HepG2 (cell line): Measurements from ENCODE around the gene GART. TPM values are rescaled to one million over a fixed set of nuclear protein-coding genes. Genes with fewer than 3 reads are reported as not detected.
A peak's percentile ranks its signal among the peaks of the same experiment; 100 is the strongest.

ENCODE experiments used
- ATAC-seq: fragments of 200-7000 bp; cut with Tn5 transposase; 3 replicates; pipeline ENCODE4 v1.9.1; 2020; ENCODE audit warnings: mild to moderate bottlenecking, moderate library complexity
- BruUV-seq: library from RNA; stranded (reverse); fragments of 400-500 nt; replicated peaks from 2 replicates; lab custom pipeline; 2021; lab: Mats Ljungman, UMichigan
- CTCF ChIA-PET: fragments of 300-600 bp; formaldehyde crosslinking; extraction: SDS; loops from one replicate; lab custom pipeline; 2021; ENCODE audit warnings: low total read pairs, inconsistent platforms, low intra/inter-chr PET ratio; lab: Yijun Ruan, JAX
- POLR2A ChIA-PET: fragments of 350-600 bp; sonication (Branson Sonifier 250); formaldehyde crosslinking; loops from one replicate; lab custom pipeline; 2020; ENCODE audit warnings: antibody characterized with exemption, inconsistent platforms; lab: Yijun Ruan, JAX
- DNase-seq: peaks from one replicate; pipeline ENCODE4 v3.0.0-alpha.2; 2015; ENCODE audit warnings: low spot score
- FAIRE-seq: peaks from 3 replicates; lab custom pipeline; 2011; peaks lifted over from hg19 to GRCh38; lab: Jason Lieb, UNC
- H2AFZ ChIP-seq: one replicate; pipeline ENCODE4 v1.6.1; 2011; ENCODE audit warnings: low read length, inconsistent platforms
- H3K27ac ChIP-seq: fragments of 300-600 bp; 3 replicates; pipeline ENCODE4 v1.8.0; 2011; ENCODE audit warnings: mixed run types, mild to moderate bottlenecking, mixed read lengths, low read length, inconsistent platforms; ENCODE audit not compliant: insufficient read depth; ENCODE audit errors: extremely low read length
- H3K27me3 ChIP-seq, 2 experiments: fragments of 200-600 bp in 1 of 2; 2 replicates in 1 of 2; 3 replicates in 1 of 2; pipeline versions ENCODE4 v1.6.0 to v1.8.0; 2011; ENCODE audit warnings: low read length in 2 of 2, mild to moderate bottlenecking in 2 of 2, moderate library complexity in 2 of 2, inconsistent platforms in 1 of 2; ENCODE audit not compliant: insufficient read depth in 2 of 2, control insufficient read depth in 1 of 2
- H3K36me3 ChIP-seq, 2 experiments: fragments of 200-600 bp in 1 of 2; replicated peaks in 1 of 2; 2 replicates in 1 of 2; 3 replicates in 1 of 2; pipeline versions ENCODE4 v1.5.1 to v1.8.0; 2011; ENCODE audit warnings: low read length in 2 of 2, inconsistent platforms in 1 of 2; ENCODE audit not compliant: insufficient read depth in 2 of 2, control insufficient read depth in 1 of 2
- H3K4me1 ChIP-seq: 2 replicates; pipeline ENCODE4 v1.5.1; 2012; ENCODE audit warnings: low read length, inconsistent platforms; ENCODE audit not compliant: insufficient read depth
- H3K4me2 ChIP-seq: 2 replicates; pipeline ENCODE4 v1.6.0; 2011; ENCODE audit warnings: low read depth, low read length, inconsistent platforms
- H3K4me3 ChIP-seq, 3 experiments: fragments of 200-600 bp in 1 of 3; sonication (generic), shearing (Covaris generic) in 1 of 3; replicated peaks in 1 of 3; 2 replicates each; pipeline ENCODE4 v1.5.1; 2011 to 2016; ENCODE audit warnings: low read length in 3 of 3, inconsistent platforms in 2 of 3, low read depth in 2 of 3, mild to moderate bottlenecking in 2 of 3, control low read depth in 1 of 3, mixed read lengths in 1 of 3; ENCODE audit not compliant: insufficient read depth in 1 of 3
- H3K79me2 ChIP-seq: one replicate; pipeline ENCODE4 v1.6.1; 2011; ENCODE audit warnings: low read length, inconsistent platforms; ENCODE audit not compliant: insufficient read depth
- H3K9ac ChIP-seq: 2 replicates; pipeline ENCODE4 v1.6.0; 2011; ENCODE audit warnings: mild to moderate bottlenecking, low read depth, low read length, inconsistent platforms; ENCODE audit not compliant: insufficient read depth
- H3K9me3 ChIP-seq: 2 replicates; pipeline ENCODE4 v1.5.1; 2012; ENCODE audit warnings: mild to moderate bottlenecking, low read length
- H4K20me1 ChIP-seq: 2 replicates; pipeline ENCODE4 v1.6.0; 2011; ENCODE audit warnings: inconsistent platforms, mild to moderate bottlenecking, low read length, moderate library complexity; ENCODE audit not compliant: insufficient read depth
- KDM6A ChIP-seq: IDR thresholded peaks from 2 replicates; pipeline ENCODE4 v1.6.1; 2016; ENCODE audit warnings: low read depth
- POLR2G ChIP-seq: fragments of 200-400 bp; formaldehyde crosslinking; IDR thresholded peaks from 2 replicates; pipeline ENCODE4 v1.6.1; 2018; ENCODE audit warnings: mild to moderate bottlenecking, low read depth, low read length, moderate library complexity
- SALL1 ChIP-seq: sonication (generic); formaldehyde crosslinking; IDR thresholded peaks from 2 replicates; pipeline ENCODE4 v1.8.0; 2022; ENCODE audit warnings: mild to moderate bottlenecking, missing genetic modification reagents
- SATB2 ChIP-seq: sonication (generic); formaldehyde crosslinking; IDR thresholded peaks from 2 replicates; pipeline ENCODE4 v1.5.0; 2020; ENCODE audit warnings: missing genetic modification reagents
- SMYD3 ChIP-seq: sonication (generic); formaldehyde crosslinking; IDR thresholded peaks from 2 replicates; pipeline ENCODE4 v1.8.1; 2023; ENCODE audit warnings: mild to moderate bottlenecking, missing genetic modification reagents
- TP53 ChIP-seq: sonication (generic); formaldehyde crosslinking; conservative IDR thresholded peaks from 2 replicates; pipeline ENCODE4 v1.4.0; 2020; ENCODE audit warnings: missing genetic modification reagents
- U2AF2 ChIP-seq: fragments of 200-400 bp; formaldehyde crosslinking; IDR thresholded peaks from 2 replicates; pipeline ENCODE4 v1.6.1; 2017; ENCODE audit warnings: low read depth, mild to moderate bottlenecking, low read length
- ZNF317 ChIP-seq: sonication (generic); formaldehyde crosslinking; IDR thresholded peaks from 2 replicates; pipeline ENCODE4 v1.5.0; 2020; ENCODE audit warnings: mild to moderate bottlenecking, missing genetic modification reagents
- ZNF33B ChIP-seq: sonication (generic); formaldehyde crosslinking; IDR thresholded peaks from 2 replicates; pipeline ENCODE4 v1.5.1; 2020; ENCODE audit warnings: mild to moderate bottlenecking, missing genetic modification reagents
- WGBS: methylation state at CpG from one replicate; pipeline ENCODE4 v1.1.6; 2017; ENCODE audit warnings: low lambda C conversion rate; 5-methylcytosine and 5-hydroxymethylcytosine counted together
- in situ Hi-C: cut with HindIII; loops from 2 replicates; pipeline ENCODE4 v1.10.0; 2017; ENCODE audit warnings: low pct_unique_long_range_greater_than_20kb; ENCODE audit not compliant: extremely low pct_ligation_motif_present
- intact Hi-C: fragments of 100-400 bp; cut with micrococcal nuclease; formaldehyde crosslinking; loops from one replicate; pipeline ENCODE4 v1.10.0; 2022; ENCODE audit not compliant: unreplicated experiment
- polyA plus RNA-seq, 8 experiments: library from polyadenylated mRNA; depleted of rRNA in 3 of 8; stranded (reverse) in 7 of 8; unstranded in 1 of 8; fragments of >200 nt; fragmentation: Illumina TruSeq in 4 of 8; extraction: Trizol in 4 of 8; gene quantifications; 2 replicates each; pipeline versions ENCODE4 v1.2.1 to v1.2.3, GENCODE V29; 2011 to 2016; ENCODE audit warnings: low read depth in 4 of 8, missing spikeins in 1 of 8, mixed read lengths in 1 of 8; ENCODE audit not compliant: insufficient read depth in 1 of 8
- total RNA-seq, 5 experiments: library from RNA; depleted of rRNA; stranded (reverse); fragments of >200 nt; fragmentation: Illumina TruSeq; extraction: Trizol; gene quantifications; 2 replicates each; pipeline ENCODE4 v1.2.3, GENCODE V29; 2016; ENCODE audit warnings: low read depth in 1 of 5

The GART gene
- total and polyA plus RNA-seq, 2 of the 13 experiments (the other 11 are each of a cell fraction or from before 2014, with no cell fraction given): 17.9 to 109 TPM

DNA sequence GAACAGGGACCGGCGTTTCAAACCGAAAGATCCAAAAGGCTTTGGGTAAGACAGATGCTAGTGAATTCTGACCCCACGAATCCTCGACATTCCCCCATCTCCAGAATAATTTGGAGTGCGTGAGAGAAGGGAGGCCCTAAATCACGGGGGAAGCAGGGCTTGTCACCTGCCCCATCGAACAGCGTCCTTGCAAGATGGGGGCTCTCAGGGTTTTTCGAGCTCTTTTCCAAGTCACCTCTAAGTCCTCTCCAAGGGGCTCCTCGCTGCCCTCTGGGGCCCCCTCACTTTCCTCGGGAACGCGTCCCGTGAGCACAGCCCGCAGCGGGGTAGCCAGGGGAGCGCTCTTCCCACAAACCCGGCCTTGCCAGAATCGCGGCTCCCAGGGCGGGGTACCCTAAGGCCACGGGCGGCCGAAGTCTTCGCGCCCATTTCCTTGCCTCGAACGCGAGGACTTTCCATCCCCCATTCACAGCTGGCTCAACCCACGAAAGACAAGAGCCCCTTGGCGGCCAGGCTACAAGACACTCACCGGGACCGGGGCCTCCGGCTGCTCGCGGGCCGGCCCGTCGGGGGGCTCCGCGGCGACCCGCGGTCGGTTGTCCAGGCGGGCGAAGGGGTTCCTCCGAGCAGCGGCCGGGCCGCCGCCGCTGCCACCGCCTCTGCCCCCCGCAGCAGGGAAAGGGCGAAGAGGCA is 46.0 kb upstream of the GART start (continued):
- TF ChIP-seq POLR2G: no peak

DNA sequence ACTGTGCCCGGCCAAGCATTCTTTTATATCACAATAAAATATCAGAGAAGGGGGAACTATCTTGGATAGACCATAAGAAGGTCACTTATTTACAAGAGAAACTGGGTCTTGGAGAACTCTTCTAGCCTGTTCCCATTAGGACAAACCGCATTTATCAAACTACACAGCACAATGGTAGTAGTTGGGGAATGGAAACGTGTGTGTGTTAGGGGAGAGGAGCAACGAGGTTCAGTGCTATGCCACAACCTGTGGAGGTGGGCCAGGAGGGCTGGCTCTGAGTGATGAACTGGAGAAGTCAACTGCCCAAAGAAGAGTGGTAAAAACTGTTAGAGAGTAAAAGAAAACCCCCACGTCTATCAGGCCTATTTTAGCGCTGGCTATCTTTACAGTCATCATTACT is 45.0 kb upstream of the GART start:
- 51% methylated on average over 6 of the region's 6 CpGs for WGBS
- H3K27me3 ChIP-seq: no peaks in the 10 kb centered on the region; a peak in 1 of 5 replicates
- peak overlapping the region; percentile 96 to 97 (median 97) for H3K4me3 ChIP-seq
- FAIRE-seq: no peak
- no peak overlapping the region for H2AFZ ChIP-seq
- ATAC-seq: no peak
- H3K36me3 ChIP-seq: peaks cover 0 to 22% of the 10 kb centered on the region in 2 experiments; a peak in 1 of 5 replicates
- H3K27ac ChIP-seq: peak overlapping the region; percentile 31
- BruUV-seq: no TSS peak
- intact Hi-C loops: loop anchor here (5.0 kb wide), 1 partner anchor 45 kb away; the partner anchor contains the start of genes GART and SON
- DNase-seq: no peak
- in situ Hi-C loops: no loop called here
- peak overlapping the region; percentile 94 for H3K4me2 ChIP-seq
- no peak for TF ChIP-seq U2AF2
- TF ChIP-seq ZNF317: peak; percentile 64; the same call in 1 of the 2 replicates
- no peak for TF ChIP-seq TP53 (CRISPR knock-in tag)
- TF ChIP-seq SALL1 (CRISPR knock-in tag): no peak
- no peak for TF ChIP-seq SATB2 (CRISPR knock-in tag)
- H4K20me1 ChIP-seq: no peaks in the 10 kb centered on the region
- CTCF ChIA-PET: no interaction called here
- POLR2A ChIA-PET: no interaction called here
- peaks cover 38% of the 10 kb centered on the region for H3K79me2 ChIP-seq
- H3K9me3 ChIP-seq: no peaks in the 10 kb centered on the region
- H3K4me1 ChIP-seq: peaks cover 35% of the 10 kb centered on the region
- H3K9ac ChIP-seq: peak overlapping the region; percentile 98

DNA sequence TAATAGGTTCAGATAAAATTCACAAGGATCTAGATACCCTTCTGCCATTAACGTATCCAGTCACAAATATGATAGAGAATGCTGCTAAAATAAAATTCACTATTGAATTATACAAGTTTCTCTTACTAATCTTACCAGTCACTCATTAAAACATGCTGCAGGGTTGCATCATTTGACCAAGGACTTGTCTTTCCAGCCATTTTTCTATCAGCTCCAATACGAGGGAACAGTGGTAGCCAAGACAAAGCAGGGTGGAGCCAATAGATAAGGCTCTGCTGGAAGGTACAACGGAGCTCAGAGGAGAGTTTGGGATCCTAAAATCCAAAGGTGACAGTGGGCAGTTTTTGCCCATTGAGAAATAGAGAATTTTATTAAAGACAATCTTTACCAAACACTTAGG is 42.5 kb upstream of the GART start:
- DNase-seq: no peak
- WGBS: 92% methylated on average over 3 of the region's 3 CpGs
- H3K27ac ChIP-seq: no peak overlapping the region
- no peak overlapping the region for H2AFZ ChIP-seq
- CTCF ChIA-PET: no interaction called here
- ATAC-seq: no peak
- POLR2A ChIA-PET: no interaction called here
- no TSS peak for BruUV-seq
- H3K27me3 ChIP-seq: no peaks in the 10 kb centered on the region; a peak in 1 of 5 replicates
- H3K4me1 ChIP-seq: peaks cover 32% of the 10 kb centered on the region
- H3K36me3 ChIP-seq: peaks cover 0 to 36% of the 10 kb centered on the region in 2 experiments; a peak in 2 of 5 replicates
- no peaks in the 10 kb centered on the region for H4K20me1 ChIP-seq
- no peak overlapping the region for H3K9ac ChIP-seq
- in situ Hi-C loops (no loop called here), intact Hi-C loops (no loop called here)
- no peak overlapping the region for H3K4me3 ChIP-seq
- H3K79me2 ChIP-seq: peaks cover 38% of the 10 kb centered on the region
- no peaks in the 10 kb centered on the region for H3K9me3 ChIP-seq
- H3K4me2 ChIP-seq: no peak overlapping the region
- TF ChIP-seq KDM6A (CRISPR knock-in tag) (no peak), ZNF33B (CRISPR knock-in tag) (no peak), SMYD3 (no peak)
- no peak for FAIRE-seq
